Midbrain (tissue), 1 donor: Measurements from ENCODE around the gene SLC17A2.

Experiments used
- DNase-seq: peaks from one replicate; lab custom pipeline; 2025; lab: John Stamatoyannopoulos, UW

SLC17A2 gene

DNA sequence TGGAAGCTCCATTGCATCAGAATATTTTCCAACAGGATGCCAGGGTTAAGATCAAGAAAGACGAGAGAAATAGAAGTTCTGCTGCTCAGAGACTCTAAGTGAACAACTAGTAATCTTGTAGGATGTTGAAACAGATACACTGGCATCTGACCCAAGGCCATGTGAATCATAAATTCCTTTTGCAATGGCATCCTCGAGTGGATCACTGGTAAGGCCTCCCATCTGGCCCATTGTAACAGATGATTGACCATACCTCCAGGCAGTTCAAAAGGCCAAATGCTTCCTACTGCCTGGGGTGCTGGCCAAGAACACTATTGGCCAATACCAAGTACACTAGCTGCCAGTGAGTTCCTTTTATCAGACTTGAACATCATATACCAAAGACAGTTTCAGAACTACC, 46.5 kb downstream of the SLC17A2 start:
- DNase-seq = no peak

DNA sequence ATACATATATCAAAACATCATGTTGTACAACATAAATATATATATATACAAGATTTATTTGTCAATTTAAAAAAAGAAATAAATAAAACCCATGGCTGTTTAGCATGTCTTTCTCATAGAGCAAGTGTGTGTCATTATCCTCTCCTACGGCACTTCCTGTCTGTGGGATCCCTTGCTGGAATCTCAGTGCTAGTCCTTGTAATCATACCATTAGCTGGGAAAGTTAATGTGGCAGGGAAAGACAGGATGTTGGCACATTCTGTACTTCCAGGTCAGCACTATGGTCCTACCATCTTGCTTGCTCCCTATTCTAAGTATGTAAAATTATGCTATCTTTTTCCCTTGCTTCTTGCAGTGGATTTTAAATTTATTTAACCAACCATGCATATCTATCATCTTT, 47.0 kb downstream of the SLC17A2 start:
- no peak for DNase-seq

DNA sequence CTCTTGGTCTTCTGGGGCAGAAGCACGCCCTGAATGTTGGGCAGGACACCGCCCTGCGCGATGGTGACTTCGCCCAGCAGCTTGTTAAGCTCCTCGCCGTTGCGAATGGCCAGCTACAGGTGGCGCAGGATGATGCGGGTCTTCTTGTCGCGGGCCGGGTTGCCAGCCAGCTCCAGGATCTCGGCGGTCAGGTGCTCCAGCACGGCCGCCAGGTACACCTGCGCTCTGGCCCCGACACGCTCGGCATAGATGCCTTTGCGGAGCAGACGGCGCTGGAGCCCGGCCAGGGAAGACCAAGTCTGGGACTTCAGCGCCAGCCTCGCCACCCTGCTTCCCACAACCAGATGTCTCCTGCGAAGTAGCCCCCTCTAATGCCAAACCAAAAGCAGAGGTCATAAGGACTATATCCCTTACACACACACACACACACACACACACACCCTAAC, 48.4 kb downstream of the SLC17A2 start:
- DNase-seq = no peak

GRCh38 chr6:25880601-25881000, 49.9 kb downstream of the SLC17A2 start:
- DNase-seq = no peak

DNA sequence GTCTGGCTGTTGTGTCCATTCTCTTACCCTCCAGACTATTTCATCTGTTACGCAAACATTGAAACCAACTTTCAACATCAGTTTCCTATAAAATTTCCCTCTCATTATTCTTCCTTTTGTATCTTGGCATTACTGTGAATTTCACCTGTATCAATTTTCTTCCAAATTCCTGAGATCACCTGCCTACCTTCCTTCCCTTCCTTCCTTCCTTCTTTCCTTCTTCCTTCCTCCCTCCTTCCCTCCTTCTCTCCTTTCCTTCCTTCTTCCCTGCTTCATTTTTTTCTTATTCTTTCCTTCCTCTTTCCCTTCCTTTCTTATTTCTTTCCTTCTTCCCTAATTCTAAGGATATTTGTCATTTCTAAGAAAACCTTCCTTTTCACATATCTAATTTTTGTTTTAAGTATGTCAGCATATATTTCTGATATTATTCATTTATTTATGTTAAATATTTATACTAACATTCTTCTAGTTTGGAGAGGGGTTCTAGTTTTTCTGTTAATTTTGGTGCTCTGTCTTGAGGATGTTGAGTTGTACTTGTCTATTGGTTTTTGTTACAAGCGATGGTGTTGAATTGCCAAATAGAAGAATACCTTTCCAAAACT, 51.7 kb downstream of the SLC17A2 start:
- DNase-seq = no peak

DNA sequence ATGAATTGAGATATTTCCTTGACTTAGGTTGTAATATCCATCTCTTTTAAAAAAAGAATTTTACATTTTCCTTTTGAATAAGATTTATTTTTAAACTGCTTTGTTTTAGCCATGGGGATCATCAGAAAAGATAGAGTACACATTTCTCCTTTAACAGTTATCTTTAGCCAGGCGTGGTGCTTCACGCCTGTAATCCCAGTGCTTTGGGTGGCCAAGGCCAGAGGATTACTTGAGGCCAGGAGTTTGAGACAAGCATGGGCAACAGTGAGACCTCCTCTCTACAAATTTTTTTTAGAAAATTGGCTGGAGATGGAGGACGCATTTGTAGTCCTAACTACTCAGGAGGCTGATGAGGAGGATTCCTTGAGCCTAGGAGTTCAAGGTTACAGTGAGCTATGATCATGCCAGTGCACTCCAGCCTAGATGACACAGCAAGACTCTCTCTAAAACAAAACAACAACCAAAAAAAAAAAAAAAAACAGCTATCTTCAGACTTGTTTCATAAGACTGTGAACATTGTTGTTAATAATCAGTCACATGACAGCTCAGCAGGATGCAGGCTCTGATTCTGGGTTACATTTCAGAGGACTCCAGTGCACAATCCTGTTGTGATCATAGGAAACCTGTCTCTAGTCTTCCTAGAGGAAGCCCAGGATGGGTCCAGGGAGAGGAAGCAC, 54.4 kb downstream of the SLC17A2 start:
- DNase-seq = no peak

- no peak for DNase-seq
Measured at GRCh38 chr6:25875563-25875905, 55.0 kb downstream of the SLC17A2 start.

- DNase-seq = no peak
Measured at GRCh38 chr6:25874822-25875562, 55.5 kb downstream of the SLC17A2 start.

- DNase-seq = no peak
Measured at GRCh38 chr6:25874118-25874517, 56.4 kb downstream of the SLC17A2 start, which contains the start of gene SLC17A3. TSS of gene SLC17A3 (minus strand) at chr6:25874243. CDS start at chr6:25868387, 5,856 bp downstream.

DNA sequence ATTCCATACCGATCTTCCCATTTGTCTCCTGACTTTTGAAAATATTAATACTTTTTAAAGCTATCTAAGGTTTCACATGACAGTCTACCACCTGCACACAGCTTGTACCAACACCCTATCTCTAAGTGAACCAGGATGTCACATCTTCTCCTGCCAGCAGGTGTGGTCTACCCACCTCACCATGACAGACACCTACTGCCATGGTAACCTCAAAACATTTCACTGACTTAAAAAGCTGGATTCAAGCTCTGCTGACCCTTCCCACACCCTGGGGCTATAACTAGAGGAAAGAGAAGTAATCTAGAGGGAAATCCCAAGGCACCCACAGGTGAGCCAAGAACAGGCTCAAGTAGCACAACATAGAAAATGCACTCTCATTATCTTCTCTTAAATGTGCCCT, 57.7 kb downstream of the SLC17A2 start:
- DNase-seq = no peak

GRCh38 chr6:25869840-25870239, 60.7 kb downstream of the SLC17A2 start:
- DNase-seq = no peak

- DNase-seq = no peak
Measured at GRCh38 chr6:25868436-25869183, 61.9 kb downstream of the SLC17A2 start.

GRCh38 chr6:25866011-25866410, 64.5 kb downstream of the SLC17A2 start:
- DNase-seq = no peak

GRCh38 chr6:25863360-25863759, 67.1 kb downstream of the SLC17A2 start:
- DNase-seq = no peak
